Measurements from ENCODE around the gene PFDN4.

PFDN4 gene

GRCh38 chr20:54268941-54269340, 61.1 kb downstream of the PFDN4 start:
- ChIA-PET POLR2A (no interaction called here), CTCF (no interaction called here)
- H3K36me3 ChIP-seq (ENCODE audit: control insufficient read depth in 2 of 2, insufficient read depth in 1 of 2, low read length in 2 of 2), result no peaks in the 10 kb centered on the region
- no peaks in the 10 kb centered on the region for H3K4me1 ChIP-seq (ENCODE audit: control insufficient read depth, insufficient read depth, low read length)
- no peak overlapping the region for H3K27ac ChIP-seq (ENCODE audit: extremely low read depth, low read depth, low read length)
- H3K9me3 ChIP-seq (ENCODE audit: control insufficient read depth, insufficient read depth, low read depth, low read length), result no peaks in the 10 kb centered on the region
- H3K4me3 ChIP-seq (ENCODE audit: low read depth, low read length), result no peak overlapping the region
- TF ChIP-seq ZNF555 (tag by site-specific recombination; conservative IDR thresholded peaks at IDR 0.05), result no peak
- no peak for TF ChIP-seq ZNF302 (tag by site-specific recombination; IDR thresholded peaks at IDR 0.05; ENCODE audit: low read depth)
- no peak for TF ChIP-seq ZNF274 (IDR thresholded peaks at IDR 0.05; ENCODE audit: low read length)
- no peak for TF ChIP-seq ZNF274 (tag by site-specific recombination; IDR thresholded peaks at IDR 0.05; ENCODE audit: borderline replicate concordance)
- no peak for TF ChIP-seq ZNF114 (tag by site-specific recombination; IDR thresholded peaks at IDR 0.05)
- TF ChIP-seq ZNF610 (tag by site-specific recombination; IDR thresholded peaks at IDR 0.05; ENCODE audit: borderline replicate concordance), result no peak
- TF ChIP-seq ZNF473 (tag by site-specific recombination; IDR thresholded peaks at IDR 0.05), result no peak
- TF ChIP-seq ZNF580 (tag by site-specific recombination; IDR thresholded peaks at IDR 0.05), result no peak
- no peak for TF ChIP-seq HOXD13 (CRISPR knock-in tag; IDR thresholded peaks at IDR 0.05; ENCODE audit: borderline replicate concordance)
- no peak for TF ChIP-seq PRDM4 (tag by site-specific recombination; IDR thresholded peaks at IDR 0.05)
- no peak for TF ChIP-seq ZNF677 (tag by site-specific recombination; IDR thresholded peaks at IDR 0.05)
- TF ChIP-seq ZNF148 (tag by site-specific recombination; IDR thresholded peaks at IDR 0.05; ENCODE audit: borderline replicate concordance), result no peak
- TF ChIP-seq ZNF175 (tag by site-specific recombination; IDR thresholded peaks at IDR 0.05), result no peak
- TF ChIP-seq PRDM10 (tag by site-specific recombination; IDR thresholded peaks at IDR 0.05), result no peak
- no peak for TF ChIP-seq ZNF280D (tag by site-specific recombination; IDR thresholded peaks at IDR 0.05)
- TF ChIP-seq ZNF433 (tag by site-specific recombination; IDR thresholded peaks at IDR 0.05; ENCODE audit: low read depth), result no peak
- TF ChIP-seq ZBTB17 (tag by site-specific recombination; IDR thresholded peaks at IDR 0.05), result no peak
- TF ChIP-seq ZSCAN18 (tag by site-specific recombination; IDR thresholded peaks at IDR 0.05), result no peak

Data from HEK293 (cell line).